T47D (cell line): Measurements from ENCODE around the gene OLFML3.

Experiments used
- DNase-seq, 2 experiments: peaks; one replicate each; pipeline versions ENCODE4 v3.0.0 to v3.0.0-alpha.2; 2011 to 2012; ENCODE audit warnings: low read depth in 1 of 2, low spot score in 1 of 2
- JUND ChIP-seq: IDR thresholded peaks from 2 replicates; pipeline ENCODE4 v1.6.1; 2012; ENCODE audit warnings: low read depth
- in situ Hi-C: cut with HindIII; loops from 2 replicates; pipeline ENCODE4 v1.10.0; 2016; ENCODE audit warnings: low sequenced_read_pairs, low pct_unique_long_range_greater_than_20kb

The OLFML3 gene

GRCh38 chr1:113963281-113963906 is 15.9 kb upstream of the OLFML3 start:
- TF ChIP-seq JUND: no peak
- in situ Hi-C loops: no loop called here
- no peak for DNase-seq

DNA sequence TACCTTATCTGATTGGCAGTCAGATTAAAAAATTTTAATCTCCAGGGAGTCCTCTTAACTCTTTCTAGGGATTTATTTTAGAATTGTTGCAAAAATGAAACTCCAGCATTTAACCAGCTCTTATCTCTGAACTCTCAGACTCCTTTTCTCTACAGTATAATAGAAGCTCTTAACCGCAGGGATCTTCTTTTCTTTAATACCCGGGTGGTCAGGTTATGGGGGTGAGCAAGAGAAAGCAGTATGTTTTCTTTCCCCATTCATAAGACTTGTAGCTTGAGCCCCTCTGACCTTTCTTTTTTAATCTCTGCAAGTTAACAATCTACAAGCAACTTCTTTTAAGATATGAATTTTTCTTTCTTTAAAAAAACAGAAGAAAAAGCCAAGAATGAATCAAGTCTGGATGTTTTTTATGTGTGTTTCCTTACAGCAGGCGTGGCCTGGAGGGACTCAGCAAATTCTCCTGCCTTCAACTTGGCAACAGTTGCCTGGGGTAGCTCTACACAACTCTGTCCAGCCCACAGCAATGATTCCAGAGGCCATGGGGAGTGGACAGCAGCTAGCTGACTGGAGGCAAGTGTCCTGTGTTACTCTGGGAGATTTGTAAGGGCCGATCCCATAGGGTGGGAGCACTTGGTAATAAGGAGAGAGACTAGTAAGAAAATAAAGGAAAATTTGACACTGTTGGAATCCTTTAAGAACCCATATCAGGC is 13.4 kb upstream of the OLFML3 start:
- in situ Hi-C loops: no loop called here
- no peak for TF ChIP-seq JUND

GRCh38 chr1:113972954-113973353 is 6.3 kb upstream of the OLFML3 start:
- no peak for TF ChIP-seq JUND
- DNase-seq: no peak
- in situ Hi-C loops: no loop called here

More for the DNA sequence above, 13.4 kb upstream of the OLFML3 start:
- no peak for DNase-seq

DNA sequence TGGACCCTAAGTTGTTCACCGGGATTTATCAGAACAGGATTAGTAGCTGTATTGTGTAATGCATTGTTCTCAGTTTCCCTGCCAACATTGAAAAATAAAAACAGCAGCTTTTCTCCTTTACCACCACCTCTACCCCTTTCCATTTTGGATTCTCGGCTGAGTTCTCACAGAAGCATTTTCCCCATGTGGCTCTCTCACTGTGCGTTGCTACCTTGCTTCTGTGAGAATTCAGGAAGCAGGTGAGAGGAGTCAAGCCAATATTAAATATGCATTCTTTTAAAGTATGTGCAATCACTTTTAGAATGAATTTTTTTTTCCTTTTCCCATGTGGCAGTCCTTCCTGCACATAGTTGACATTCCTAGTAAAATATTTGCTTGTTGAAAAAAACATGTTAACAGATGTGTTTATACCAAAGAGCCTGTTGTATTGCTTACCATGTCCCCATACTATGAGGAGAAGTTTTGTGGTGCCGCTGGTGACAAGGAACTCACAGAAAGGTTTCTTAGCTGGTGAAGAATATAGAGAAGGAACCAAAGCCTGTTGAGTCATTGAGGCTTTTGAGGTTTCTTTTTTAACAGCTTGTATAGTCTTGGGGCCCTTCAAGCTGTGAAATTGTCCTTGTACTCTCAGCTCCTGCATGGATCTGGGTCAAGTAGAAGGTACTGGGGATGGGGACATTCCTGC is 3.9 kb upstream of the OLFML3 start:
- in situ Hi-C loops: no loop called here
- no peak for TF ChIP-seq JUND
- no peak for DNase-seq

DNA sequence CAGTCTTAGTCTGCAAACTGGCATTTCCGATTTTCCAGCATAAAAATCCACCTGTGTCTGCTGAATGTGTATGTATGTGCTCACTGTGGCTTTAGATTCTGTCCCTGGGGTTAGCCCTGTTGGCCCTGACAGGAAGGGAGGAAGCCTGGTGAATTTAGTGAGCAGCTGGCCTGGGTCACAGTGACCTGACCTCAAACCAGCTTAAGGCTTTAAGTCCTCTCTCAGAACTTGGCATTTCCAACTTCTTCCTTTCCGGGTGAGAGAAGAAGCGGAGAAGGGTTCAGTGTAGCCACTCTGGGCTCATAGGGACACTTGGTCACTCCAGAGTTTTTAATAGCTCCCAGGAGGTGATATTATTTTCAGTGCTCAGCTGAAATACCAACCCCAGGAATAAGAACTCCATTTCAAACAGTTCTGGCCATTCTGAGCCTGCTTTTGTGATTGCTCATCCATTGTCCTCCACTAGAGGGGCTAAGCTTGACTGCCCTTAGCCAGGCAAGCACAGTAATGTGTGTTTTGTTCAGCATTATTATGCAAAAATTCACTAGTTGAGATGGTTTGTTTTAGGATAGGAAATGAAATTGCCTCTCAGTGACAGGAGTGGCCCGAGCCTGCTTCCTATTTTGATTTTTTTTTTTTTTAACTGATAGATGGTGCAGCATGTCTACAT is 2.5 kb upstream of the OLFML3 start:
- TF ChIP-seq JUND: no peak; the same call in 1 of the 2 replicates
- peak in 1 of 2 experiments; percentile 91 for DNase-seq
- in situ Hi-C loops: no loop called here

- in situ Hi-C loops: no loop called here
- no peak for TF ChIP-seq JUND
- DNase-seq: no peak
Observed at GRCh38 chr1:113977906-113978305, 1.4 kb upstream of the OLFML3 start.

DNA sequence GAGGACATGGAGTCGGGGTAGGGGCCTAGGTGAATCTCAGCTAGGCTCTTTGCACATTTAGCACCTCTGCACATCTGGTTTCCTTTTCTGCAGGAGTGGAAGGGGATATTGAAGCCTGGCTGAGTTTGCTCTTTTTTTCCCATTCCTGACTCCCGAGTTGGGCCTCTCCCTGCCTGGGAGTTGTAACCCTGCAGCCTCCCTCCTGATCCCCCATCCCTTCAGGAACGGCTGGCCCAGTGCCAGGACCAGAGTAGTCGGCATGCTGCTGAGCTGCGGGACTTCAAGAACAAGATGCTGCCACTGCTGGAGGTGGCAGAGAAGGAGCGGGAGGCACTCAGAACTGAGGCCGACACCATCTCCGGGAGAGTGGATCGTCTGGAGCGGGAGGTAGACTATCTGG is 836 bp downstream of the OLFML3 start:
- peak in 1 of 2 experiments; percentile 50 for DNase-seq
- TF ChIP-seq JUND: no peak
- in situ Hi-C loops: no loop called here

- in situ Hi-C loops: no loop called here
- DNase-seq: peak; percentile 33 to 81
Observed at GRCh38 chr1:113981962-113982931, 3.0 kb downstream of the OLFML3 start.

GRCh38 chr1:113982949-113983348 is 3.7 kb downstream of the OLFML3 start:
- DNase-seq: no peak
- no peak for TF ChIP-seq JUND
- in situ Hi-C loops: no loop called here

More at GRCh38 chr1:113981962-113982931, 3.0 kb downstream of the OLFML3 start:
- no peak for TF ChIP-seq JUND

- TF ChIP-seq JUND: no peak
- no peak for DNase-seq
- in situ Hi-C loops: no loop called here
Observed at GRCh38 chr1:113983391-113983790, 4.1 kb downstream of the OLFML3 start.

DNA sequence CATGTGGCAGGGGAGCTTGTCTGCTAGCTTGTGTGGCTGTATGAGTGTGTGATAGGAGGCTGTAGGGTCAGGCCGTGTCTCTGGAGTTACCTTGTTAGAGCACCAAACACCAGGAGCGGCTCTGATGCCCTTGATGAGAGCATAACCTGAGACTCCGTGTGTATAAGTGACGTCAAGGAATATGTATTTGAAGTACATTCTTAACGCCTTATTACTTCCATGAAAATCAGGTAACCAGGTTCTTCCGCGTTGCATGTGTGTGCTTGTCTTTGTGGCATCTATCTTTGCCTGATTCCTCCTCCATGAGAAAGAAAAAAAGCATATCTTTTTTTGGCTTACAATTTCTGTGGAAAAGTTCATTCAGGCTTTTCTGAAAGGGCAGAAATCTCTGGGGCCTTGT is 4.6 kb downstream of the OLFML3 start:
- DNase-seq: no peak
- in situ Hi-C loops: no loop called here
- TF ChIP-seq JUND: no peak

DNA sequence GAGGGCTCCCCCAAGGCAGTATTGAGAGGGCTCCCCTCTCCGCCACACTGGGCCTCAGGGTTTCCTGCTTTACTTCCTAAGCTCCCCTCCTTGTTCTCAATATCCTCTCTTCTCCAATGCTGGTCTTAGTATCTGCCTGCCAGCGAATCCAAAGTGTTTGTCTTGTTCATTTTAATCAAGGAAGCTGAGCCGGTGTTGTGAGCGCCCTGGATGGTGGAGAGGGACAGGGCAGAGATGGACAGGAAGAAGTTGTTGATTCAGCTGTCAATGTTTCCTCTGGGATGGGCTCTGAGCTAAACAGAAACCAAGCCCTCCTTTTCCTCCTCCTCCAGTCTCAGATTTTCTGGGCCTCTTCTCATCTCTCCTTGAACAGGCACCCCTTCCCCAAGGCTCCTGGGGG is 5.4 kb downstream of the OLFML3 start:
- in situ Hi-C loops: no loop called here
- DNase-seq: no peak
- no peak for TF ChIP-seq JUND
